ENCODE measurements around the gene MAEA. TPM values are rescaled to one million over a fixed set of nuclear protein-coding genes. Genes with fewer than 3 reads are reported as not detected.

The MAEA gene
- total and polyA plus RNA-seq, 11 donors = 38.1 to 57.2 (median 45.1) TPM

GRCh38 chr4:1352567-1352900 lies 62.8 kb downstream of the MAEA start:
- Histone ChIP-seq H3K4me3 (no peak overlapping the region), H3K27ac (no peak overlapping the region), H3K4me1 (peaks cover 0 to 25% (median 12%) of the 10 kb centered on the region in 12 donors), H3K36me3 (peaks cover 0 to 51% (median 17%) of the 10 kb centered on the region in 9 donors), H3K9me3 (no peaks in the 10 kb centered on the region), H3K27me3 (no peaks in the 10 kb centered on the region)
- intact Hi-C loops (cut with DNase I) = loop anchor here in 8 of 10 donors (2.0 to 10.0 kb wide), 6 partner anchors 65 to 372 kb away; partner anchors contain the start of genes TACC3 (in 6 of the 8), TMEM129 (in 6 of the 8) and MAEA (in 1 of the 8)
- DNase-seq (no peak), ATAC-seq (no peak)
- TF ChIP-seq POLR2A (IDR thresholded peaks at IDR 0.05) (no peak), CTCF (IDR thresholded peaks at IDR 0.05) (no peak)
- 87 to 94% (median 92%) methylated on average over 10 to 12 of the region's 12 CpGs for WGBS, 4 donors

GRCh38 chr4:1353186-1354055 lies 63.7 kb downstream of the MAEA start:
- Histone ChIP-seq H3K4me1 (peaks cover 0 to 17% (median 4%) of the 10 kb centered on the region in 12 donors), H3K4me3 (no peak overlapping the region), H3K9me3 (no peaks in the 10 kb centered on the region), H3K27ac (no peak overlapping the region), H3K36me3 (peaks cover 0 to 58% (median 18%) of the 10 kb centered on the region in 9 donors), H3K27me3 (no peaks in the 10 kb centered on the region)
- TF ChIP-seq POLR2A (IDR thresholded peaks at IDR 0.05) (no peak), CTCF (IDR thresholded peaks at IDR 0.05) (no peak)
- 89 to 97% (median 92%) methylated on average over 6 to 30 of the region's 30 CpGs for WGBS, 4 donors
- intact Hi-C loops (cut with DNase I) = loop anchor here in 8 of 10 donors (2.0 to 10.0 kb wide), 7 partner anchors 66 to 371 kb away; partner anchors contain the start of genes TACC3 (in 6 of the 8), TMEM129 (in 6 of the 8) and MAEA (in 1 of the 8)
- DNase-seq (peak in 1 of 5 donors; percentile 61), ATAC-seq (no peak)

- no peak for ATAC-seq
- H3K4me1 ChIP-seq = peaks cover 0 to 10% (median 3%) of the 10 kb centered on the region in 12 donors
- WGBS, 4 donors = 91 to 93% (median 92%) methylated on average over 31 to 36 of the region's 36 CpGs
- H3K4me3 ChIP-seq = no peak overlapping the region
- peaks cover 0 to 65% (median 25%) of the 10 kb centered on the region in 9 donors for H3K36me3 ChIP-seq
- DNase-seq = peak in 1 of 5 donors; percentile 52
- H3K9me3 ChIP-seq = no peaks in the 10 kb centered on the region
- intact Hi-C loops (cut with DNase I) = loop anchor here in 6 of 10 donors (2.0 to 10.0 kb wide), 5 partner anchors 67 to 370 kb away; partner anchors contain the start of genes TACC3 (in 6 of the 6), TMEM129 (in 6 of the 6) and MAEA (in 1 of the 6)
- TF ChIP-seq POLR2A (IDR thresholded peaks at IDR 0.05) (no peak), CTCF (IDR thresholded peaks at IDR 0.05) (no peak)
- no peak overlapping the region for H3K27ac ChIP-seq
- no peaks in the 10 kb centered on the region for H3K27me3 ChIP-seq
Observed at GRCh38 chr4:1354136-1354982, 64.7 kb downstream of the MAEA start.
